GM21576 (cell line): ENCODE data around the gene DEFB115.
"Not testable (repeated sequence)": the region's sequence is repeated elsewhere in the genome, so short reads cannot be mapped to it uniquely, and the experiment has no call there.

Experiments
- ATAC-seq: cut with Tn5 transposase; IDR thresholded peaks from one replicate; pipeline ENCODE4 v1.9.1; 2021; ENCODE audit warnings: mild to moderate bottlenecking, moderate library complexity; ENCODE audit not compliant: unreplicated experiment

DEFB115 gene

GRCh38 chr20:31257364-31257763 is at the start of gene DEFB115:
Gene DEFB115, plus strand, starts transcription at chr20:31257664. Its CDS starts 0 bp downstream, at chr20:31257664.
- ATAC-seq, result no peak

- ATAC-seq, result no peak
Observed at GRCh38 chr20:31236953-31237352, 20.5 kb upstream of the DEFB115 start.

- no peak for ATAC-seq
Observed at GRCh38 chr20:31237763-31238162, 19.7 kb upstream of the DEFB115 start.

GRCh38 chr20:31239139-31239538 is 18.3 kb upstream of the DEFB115 start:
- ATAC-seq, result no peak

GRCh38 chr20:31256959-31257358 is 505 bp upstream of the DEFB115 start:
- ATAC-seq, result no peak

GRCh38 chr20:31260326-31260932 is 3.0 kb downstream of the DEFB115 start:
- no peak for ATAC-seq

- no peak for ATAC-seq
Observed at GRCh38 chr20:31274441-31274840, 17.0 kb downstream of the DEFB115 start.

- ATAC-seq, result no peak
Observed at GRCh38 chr20:31278178-31278577, 20.7 kb downstream of the DEFB115 start.

- ATAC-seq, result not testable (repeated sequence)
Observed at GRCh38 chr20:31284964-31285363, 27.5 kb downstream of the DEFB115 start.

GRCh38 chr20:31308535-31309162 is 51.2 kb downstream of the DEFB115 start, which contains the start of gene DEFB116:
Gene DEFB116, minus strand, starts transcription at chr20:31308585. Its CDS starts 0 bp downstream, at chr20:31308585.
- no peak for ATAC-seq
